ENCODE data around the gene TBX3. TPM values are rescaled to one million over a fixed set of nuclear protein-coding genes. Genes with fewer than 3 reads are reported as not detected.

Gene TBX3
- total and polyA plus RNA-seq, 2 donors (not counting 3 experiments of a cell fraction or from before 2014, with no cell fraction given): 0.52 to 2.0 TPM

DNA sequence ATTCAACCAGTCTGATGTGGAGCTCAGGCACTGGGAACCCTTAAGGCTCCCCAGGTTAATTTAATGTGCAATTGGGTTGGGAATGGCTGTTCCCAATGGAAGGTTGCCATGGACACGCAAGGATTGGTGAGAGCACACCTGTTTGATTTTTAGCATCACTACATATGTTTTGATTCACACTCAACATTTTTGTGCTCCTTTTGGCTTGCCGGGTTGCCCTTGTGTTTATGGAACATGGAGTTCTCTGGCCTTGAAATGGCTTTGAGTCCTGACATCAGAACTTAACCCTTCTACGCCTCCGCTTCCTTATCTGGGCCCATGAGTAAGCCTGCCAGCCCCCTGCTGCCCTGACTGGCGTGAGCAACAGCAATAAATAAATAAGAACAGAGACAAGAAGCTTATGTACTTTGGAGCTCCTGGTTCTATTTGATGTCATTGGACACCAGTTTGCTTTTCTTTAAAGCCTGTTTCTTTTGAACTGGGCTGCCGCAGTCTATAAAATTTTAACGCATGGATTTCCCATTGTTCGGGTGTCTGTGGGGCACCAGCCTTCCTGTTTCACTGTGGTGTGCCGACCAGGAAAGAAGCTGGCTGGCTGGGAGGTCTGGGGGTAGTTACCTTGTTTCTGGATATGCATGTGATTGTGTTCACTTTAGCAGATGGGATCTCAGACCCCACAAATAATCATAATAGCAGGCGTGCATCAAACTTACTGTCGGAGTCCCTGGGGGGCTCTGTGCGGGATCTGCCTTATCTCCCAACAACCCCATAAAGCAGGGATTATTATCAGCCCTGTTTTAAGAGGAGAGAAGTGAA is 27.8 kb downstream of the TBX3 start:
- H3K79me2 ChIP-seq (ENCODE audit: control insufficient read depth, insufficient read depth, low read length): no peaks in the 10 kb centered on the region
- H3K27me3 ChIP-seq (ENCODE audit: control insufficient read depth in 2 of 2, insufficient read depth in 2 of 2, low read length in 2 of 2): no peaks in the 10 kb centered on the region
- ChIA-PET CTCF (interaction anchor here (0.8 to 1.8 kb wide), 4 partner anchors 10 to 1261 kb away, joined by 3 to 9 read pairs (median 4); no protein-coding TSS in a partner anchor), POLR2A (no interaction called here)
- TF ChIP-seq, protein P1, sequence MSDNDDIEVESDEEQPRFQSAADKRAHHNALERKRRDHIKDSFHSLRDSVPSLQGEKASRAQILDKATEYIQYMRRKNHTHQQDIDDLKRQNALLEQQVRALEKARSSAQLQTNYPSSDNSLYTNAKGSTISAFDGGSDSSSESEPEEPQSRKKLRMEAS (IDR thresholded peaks at IDR 0.05; ENCODE audit: insufficient read depth, insufficient read length): no peak
- TF ChIP-seq EZH2 (IDR thresholded peaks at IDR 0.05; ENCODE audit: borderline replicate concordance, low read depth, low read length, severe bottlenecking) (no peak), POLR2A (IDR thresholded peaks at IDR 0.05; ENCODE audit: low read depth, low read length) (no peak), JUN (IDR thresholded peaks at IDR 0.05; ENCODE audit: borderline replicate concordance, insufficient read depth, insufficient read length, low read depth) (no peak), FOS (IDR thresholded peaks at IDR 0.05; ENCODE audit: borderline replicate concordance, insufficient read depth, low read length) (no peak), POLR2AphosphoS5 (IDR thresholded peaks at IDR 0.05; ENCODE audit: insufficient read depth, low read depth, low read length) (no peak)
- TF ChIP-seq, protein P2, sequence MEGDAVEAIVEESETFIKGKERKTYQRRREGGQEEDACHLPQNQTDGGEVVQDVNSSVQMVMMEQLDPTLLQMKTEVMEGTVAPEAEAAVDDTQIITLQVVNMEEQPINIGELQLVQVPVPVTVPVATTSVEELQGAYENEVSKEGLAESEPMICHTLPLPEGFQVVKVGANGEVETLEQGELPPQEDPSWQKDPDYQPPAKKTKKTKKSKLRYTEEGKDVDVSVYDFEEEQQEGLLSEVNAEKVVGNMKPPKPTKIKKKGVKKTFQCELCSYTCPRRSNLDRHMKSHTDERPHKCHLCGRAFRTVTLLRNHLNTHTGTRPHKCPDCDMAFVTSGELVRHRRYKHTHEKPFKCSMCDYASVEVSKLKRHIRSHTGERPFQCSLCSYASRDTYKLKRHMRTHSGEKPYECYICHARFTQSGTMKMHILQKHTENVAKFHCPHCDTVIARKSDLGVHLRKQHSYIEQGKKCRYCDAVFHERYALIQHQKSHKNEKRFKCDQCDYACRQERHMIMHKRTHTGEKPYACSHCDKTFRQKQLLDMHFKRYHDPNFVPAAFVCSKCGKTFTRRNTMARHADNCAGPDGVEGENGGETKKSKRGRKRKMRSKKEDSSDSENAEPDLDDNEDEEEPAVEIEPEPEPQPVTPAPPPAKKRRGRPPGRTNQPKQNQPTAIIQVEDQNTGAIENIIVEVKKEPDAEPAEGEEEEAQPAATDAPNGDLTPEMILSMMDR (IDR thresholded peaks at IDR 0.05; ENCODE audit: extremely low read depth in 1 of 2, insufficient read depth in 1 of 2, low read depth in 1 of 2, low read length in 2 of 2): no peak
- H3K4me2 ChIP-seq (ENCODE audit: insufficient read depth, low read length): no peak overlapping the region
- no peaks in the 10 kb centered on the region for H4K20me1 ChIP-seq (replicated peaks; ENCODE audit: control insufficient read depth, extremely low read depth, insufficient read depth, low read length)
- no peaks in the 10 kb centered on the region for H3K36me3 ChIP-seq (ENCODE audit: control insufficient read depth in 2 of 2, extremely low read depth in 1 of 2, insufficient read depth in 2 of 2, low read length in 2 of 2)
- no peak overlapping the region for H3K9ac ChIP-seq (replicated peaks; ENCODE audit: extremely low read depth, insufficient read depth, low read length)
- peak overlapping the region; percentile 2 for H2AFZ ChIP-seq (ENCODE audit: low read depth, low read length)
- no peak overlapping the region for H3K4me3 ChIP-seq (replicated peaks in 1 of 3; ENCODE audit: insufficient read depth in 1 of 3, low read depth in 1 of 3, low read length in 3 of 3)
- H3K9me3 ChIP-seq (replicated peaks; ENCODE audit: control insufficient read depth, insufficient read depth, low read length): no peaks in the 10 kb centered on the region
- dilution Hi-C loops (cut with MboI; ENCODE audit: extremely low pct_ligation_motif_present, low sequenced_read_pairs) (no loop called here), intact Hi-C loops (cut with micrococcal nuclease) (no loop called here)
- no peaks in the 10 kb centered on the region for H3K4me1 ChIP-seq (ENCODE audit: control insufficient read depth, extremely low read depth, insufficient read depth, low read length)
- no peak for FAIRE-seq
- BruUV-seq (replicated peaks): no TSS peak
- no peak overlapping the region for H3K27ac ChIP-seq (ENCODE audit: insufficient read depth, low read depth, low read length)
- DNase-seq (ENCODE audit: low read depth, low spot score): peak; percentile 57
- no peaks in the 10 kb centered on the region for H3K9me1 ChIP-seq (replicated peaks; ENCODE audit: control insufficient read depth, extremely low read depth, insufficient read depth, low read length)

Measured in endothelial cell of umbilical vein (primary cell).